Islet of Langerhans (tissue), 1 donor: ENCODE data around the gene TSC22D2.
"Not testable (repeated sequence)": the region's sequence is repeated elsewhere in the genome, so short reads cannot be mapped to it uniquely, and the experiment has no call there.

Experiments
- FAIRE-seq: peaks from one replicate; lab custom pipeline; 2011; peaks lifted over from hg19 to GRCh38; lab: Jason Lieb, UNC

TSC22D2 gene

DNA sequence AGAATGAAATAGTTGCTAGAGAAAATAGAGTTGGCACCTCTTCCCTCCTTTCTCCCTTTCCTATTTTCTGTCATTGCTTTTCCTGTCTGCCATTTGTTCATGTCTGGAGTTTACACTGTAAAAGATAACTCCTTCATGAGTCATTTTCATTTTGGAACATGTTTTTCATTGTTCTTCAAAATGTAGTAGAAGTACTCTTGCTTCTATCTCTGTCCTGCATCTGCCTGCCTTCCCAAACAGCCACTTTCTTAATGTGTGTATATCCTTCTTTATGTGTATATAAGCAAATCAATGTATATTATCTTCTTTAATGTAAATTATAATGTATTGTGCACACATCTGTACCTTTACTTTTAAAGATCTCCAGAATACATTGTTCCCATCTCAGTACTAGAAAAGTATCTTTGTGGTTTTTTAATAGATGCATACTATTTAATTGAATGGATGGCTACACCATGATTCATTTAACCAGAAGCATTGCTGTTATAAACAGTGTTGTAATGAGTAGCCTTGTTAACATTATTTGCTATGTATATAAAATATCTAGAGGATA lies 41.1 kb downstream of the TSC22D2 start:
- FAIRE-seq, result peak; percentile 62

GRCh38 chr3:150450916-150451315 lies 42.8 kb downstream of the TSC22D2 start:
- FAIRE-seq, result peak; percentile 65

DNA sequence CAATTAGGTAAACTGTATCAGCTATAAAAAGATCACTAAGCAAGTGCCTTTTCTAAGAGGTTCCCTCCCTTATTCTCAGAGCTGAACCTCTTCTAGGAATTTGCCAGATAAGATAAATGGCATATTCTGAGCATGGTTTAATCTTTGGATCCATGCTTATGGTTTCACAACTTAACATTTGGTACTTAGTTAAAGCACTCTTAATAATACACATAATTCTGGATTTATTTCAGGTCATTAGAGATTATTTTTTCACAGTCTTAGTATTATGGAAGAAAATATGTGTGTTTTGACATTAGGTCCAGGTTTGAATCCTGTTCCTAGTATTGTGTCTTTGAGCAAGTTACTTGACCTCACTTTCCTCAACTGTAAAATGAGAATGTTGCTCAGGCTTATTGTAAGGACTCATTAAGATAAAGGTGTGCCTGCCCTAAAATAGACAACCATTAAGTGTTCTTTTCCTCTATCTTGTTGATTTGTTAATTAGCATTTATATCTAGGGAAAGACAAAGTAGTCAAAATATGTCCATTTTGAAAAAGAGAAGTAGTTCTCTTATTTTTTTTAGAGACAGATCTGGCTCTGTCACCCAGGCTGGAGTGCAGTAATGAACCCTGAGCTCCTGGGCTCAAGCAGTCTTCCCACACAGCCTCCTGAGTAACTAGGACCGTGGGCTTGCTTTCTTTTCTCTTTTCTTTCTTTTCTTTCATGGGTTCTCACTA lies 43.4 kb downstream of the TSC22D2 start:
- no peak for FAIRE-seq

GRCh38 chr3:150453353-150453752 lies 45.3 kb downstream of the TSC22D2 start:
- no peak for FAIRE-seq

DNA sequence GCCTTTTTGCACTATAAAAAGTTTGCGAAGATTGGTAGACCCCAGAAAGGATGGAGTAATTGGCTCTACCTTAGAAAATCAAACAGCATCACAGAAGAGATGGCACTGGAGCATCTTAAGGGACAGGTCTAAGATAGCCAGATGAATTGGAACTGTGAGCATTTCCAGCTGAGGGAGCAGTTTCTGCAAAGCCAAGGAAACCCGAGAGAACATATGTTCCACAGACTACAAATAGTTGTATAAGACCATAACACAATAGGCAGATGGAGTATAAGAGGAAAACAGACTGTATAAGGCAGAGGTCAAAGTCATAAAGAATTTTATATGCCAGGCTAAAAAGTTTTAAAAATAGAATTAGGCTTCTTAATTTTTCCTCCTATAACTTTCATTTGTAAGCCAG lies 46.0 kb downstream of the TSC22D2 start:
- FAIRE-seq, result no peak

DNA sequence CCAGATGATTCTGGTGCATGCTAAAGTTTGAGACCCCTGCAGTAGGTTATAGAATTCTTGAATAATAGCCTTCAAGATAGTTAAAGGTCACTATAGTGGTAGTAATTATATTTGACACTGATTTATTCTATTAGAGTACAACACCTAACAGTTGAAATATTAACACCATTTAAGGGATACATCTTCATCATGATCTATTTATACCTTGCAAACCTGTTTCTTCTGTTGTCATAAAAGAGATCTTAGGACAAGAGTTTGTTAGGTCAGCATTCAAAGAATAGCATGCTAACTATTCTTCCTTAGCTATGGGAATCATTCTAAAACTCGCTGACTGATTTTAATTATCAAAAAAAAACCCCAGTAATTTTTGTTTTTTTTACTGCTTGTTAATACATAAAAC lies 46.5 kb downstream of the TSC22D2 start:
- no peak for FAIRE-seq

- peak; percentile 90 for FAIRE-seq
These were observed 47.2 kb downstream of the TSC22D2 start for GRCh38 chr3:150455341-150455740.

GRCh38 chr3:150458001-150458400 lies 49.9 kb downstream of the TSC22D2 start:
- FAIRE-seq, result no peak

- no peak for FAIRE-seq
These were observed 52.4 kb downstream of the TSC22D2 start for GRCh38 chr3:150460484-150460883.

GRCh38 chr3:150461399-150461798 lies 53.3 kb downstream of the TSC22D2 start:
- FAIRE-seq, result no peak

- FAIRE-seq, result no peak
These were observed 54.0 kb downstream of the TSC22D2 start for GRCh38 chr3:150462108-150462507.

- FAIRE-seq, result no peak
These were observed 56.6 kb downstream of the TSC22D2 start for GRCh38 chr3:150464684-150465083.

DNA sequence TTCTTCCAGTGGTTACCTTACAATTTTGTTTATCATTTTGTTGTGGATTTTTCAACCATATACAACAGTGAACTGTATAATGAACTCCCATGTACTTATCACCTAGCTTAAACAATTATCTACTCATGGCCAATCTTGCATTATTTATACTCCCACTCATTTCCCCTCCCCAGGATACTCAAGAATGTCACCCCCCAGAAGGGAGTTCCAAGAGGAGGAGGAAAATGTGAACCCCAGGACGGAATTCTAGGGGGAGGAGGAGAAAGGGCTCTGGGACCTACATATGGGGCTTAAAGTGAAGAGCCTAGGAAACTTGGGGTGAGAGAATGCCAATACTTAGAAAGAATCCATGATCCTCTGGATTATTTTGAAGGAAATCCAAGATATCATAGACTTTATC lies 59.3 kb downstream of the TSC22D2 start:
- no peak for FAIRE-seq

DNA sequence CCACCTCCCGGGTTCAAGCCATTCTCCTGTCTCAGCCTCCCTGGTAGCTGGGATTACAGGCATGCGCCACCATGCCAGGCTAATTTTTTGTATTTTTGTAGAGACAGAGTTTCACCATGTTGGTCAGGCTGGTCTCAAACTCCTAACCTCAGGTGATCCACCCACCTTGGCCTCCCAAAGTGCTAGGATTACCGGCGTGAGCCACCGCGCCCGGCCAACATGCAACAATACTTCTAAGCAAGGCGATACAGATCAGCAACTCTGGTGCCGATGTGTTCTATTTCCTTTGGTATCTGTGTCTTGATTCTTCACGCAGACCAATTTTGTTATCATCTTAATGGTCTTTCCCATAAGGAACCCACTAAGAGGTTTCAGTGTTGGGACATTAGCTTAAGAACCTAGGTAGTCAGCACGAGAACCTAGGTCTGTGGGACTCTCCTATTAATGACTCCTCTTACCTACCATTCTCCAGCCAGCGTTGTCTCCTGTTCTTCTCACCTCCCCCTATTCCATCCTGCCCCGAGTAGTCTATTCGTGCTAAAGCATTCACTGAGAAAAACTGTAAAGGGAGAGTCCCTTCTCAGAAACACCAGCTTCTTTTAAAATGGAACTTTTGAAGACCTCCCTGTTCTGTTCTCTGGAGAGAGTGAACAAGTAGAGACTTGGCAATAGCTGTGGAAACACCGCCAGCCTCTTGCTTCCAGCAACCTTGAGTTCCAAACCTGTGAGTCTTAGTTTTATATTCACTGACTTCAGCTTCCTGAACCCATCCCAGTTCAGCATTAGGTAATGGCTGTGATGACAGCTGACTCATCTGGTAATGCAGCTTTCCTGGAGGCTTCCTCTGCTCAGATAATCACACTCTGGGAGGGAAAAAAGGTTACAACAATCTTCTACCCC lies 61.2 kb downstream of the TSC22D2 start:
- peak; percentile 21 for FAIRE-seq

GRCh38 chr3:150469931-150470740 lies 62.0 kb downstream of the TSC22D2 start:
- FAIRE-seq, result no peak

DNA sequence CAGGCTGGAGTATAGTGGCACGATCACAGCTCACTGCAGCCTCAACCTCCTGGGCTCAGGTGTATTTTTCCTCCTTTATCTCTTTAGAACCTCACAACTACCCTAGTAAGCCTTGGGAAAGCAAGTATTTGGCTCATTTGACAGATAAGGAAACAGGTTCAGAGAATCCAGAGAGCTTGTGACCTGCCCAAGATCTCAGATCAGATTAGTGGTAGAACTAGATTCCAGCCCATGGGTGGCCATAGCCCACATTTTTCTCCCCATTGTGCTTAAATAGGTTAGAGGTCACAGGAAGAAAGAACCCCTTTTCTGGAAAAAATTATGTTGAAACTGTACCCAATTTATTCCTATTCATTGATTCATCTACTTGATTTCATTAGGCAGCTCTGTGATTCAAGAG lies 64.3 kb downstream of the TSC22D2 start:
- FAIRE-seq, result no peak

DNA sequence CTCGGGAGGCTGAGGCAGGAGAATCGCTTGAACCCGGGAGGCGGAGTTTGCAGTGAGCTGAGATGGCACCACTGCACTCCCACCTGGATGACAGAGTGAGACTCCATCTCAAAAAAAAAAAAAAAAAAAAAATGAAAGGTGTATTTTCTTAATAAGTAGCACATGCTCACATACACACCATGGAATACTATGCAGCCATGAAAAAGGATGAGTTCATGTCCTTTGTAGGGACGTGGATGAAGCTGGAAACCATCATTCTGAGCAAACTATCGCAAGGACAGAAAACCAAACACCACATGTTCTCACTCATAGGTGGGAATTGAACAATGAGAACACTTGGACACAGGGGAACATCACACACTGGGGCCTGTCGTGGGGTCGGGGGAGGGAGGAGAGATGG lies 65.1 kb downstream of the TSC22D2 start:
- not testable (repeated sequence) for FAIRE-seq

GRCh38 chr3:150479370-150479769 lies 71.3 kb downstream of the TSC22D2 start:
- FAIRE-seq, result peak; percentile 43

DNA sequence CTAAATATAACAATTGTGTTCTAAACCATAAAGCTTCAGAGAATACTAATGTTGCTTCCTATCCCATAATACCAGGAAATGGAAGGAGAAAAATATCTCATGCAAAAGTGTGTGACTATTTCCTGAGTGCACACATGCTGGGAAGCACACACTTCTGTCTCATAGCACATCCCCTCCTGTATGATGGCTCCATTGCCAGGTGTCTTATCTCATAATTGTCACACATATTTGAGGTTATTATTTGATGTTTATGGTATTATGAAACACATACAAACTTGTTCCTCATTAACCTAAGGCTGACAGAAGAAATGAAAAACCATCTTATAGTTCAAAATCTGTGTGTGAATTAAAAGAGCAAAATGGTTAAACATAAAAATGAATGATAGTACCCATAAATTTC lies 72.8 kb downstream of the TSC22D2 start:
- FAIRE-seq, result no peak

- no peak for FAIRE-seq
These were observed 75.1 kb downstream of the TSC22D2 start for GRCh38 chr3:150483226-150483625.

- no peak for FAIRE-seq
These were observed 76.3 kb downstream of the TSC22D2 start for GRCh38 chr3:150484410-150484809.

GRCh38 chr3:150488867-150489266 lies 80.8 kb downstream of the TSC22D2 start:
- no peak for FAIRE-seq
